Ovary (tissue), 3 donors: ENCODE measurements around the gene MROH2A.

Source experiments
- EP300 ChIP-seq: sonication (generic); formaldehyde crosslinking; IDR thresholded peaks from one replicate; pipeline ENCODE4 v1.6.1; 2017; ENCODE audit warnings: antibody characterized with exemption
- POLR2A ChIP-seq: fragments of 450-650 bp; IDR thresholded peaks from one replicate; pipeline ENCODE4 v1.6.1; 2017; ENCODE audit warnings: antibody characterized with exemption, mild to moderate bottlenecking, moderate library complexity
- TF ChIP-seq, protein P1 (sequence below), 3 donors: fragments of 450-650 bp in 2 of 3; fragments of 200-600 bp in 1 of 3; IDR thresholded peaks; one replicate each; pipeline versions ENCODE4 v1.5.1 to v1.8.0; 2016 to 2022; ENCODE audit warnings: antibody characterized with exemption in 3 of 3, mild to moderate bottlenecking in 1 of 3
- donor health status: DM: no; HTN: no; CAD: no.

- TF ChIP-seq, protein P1, sequence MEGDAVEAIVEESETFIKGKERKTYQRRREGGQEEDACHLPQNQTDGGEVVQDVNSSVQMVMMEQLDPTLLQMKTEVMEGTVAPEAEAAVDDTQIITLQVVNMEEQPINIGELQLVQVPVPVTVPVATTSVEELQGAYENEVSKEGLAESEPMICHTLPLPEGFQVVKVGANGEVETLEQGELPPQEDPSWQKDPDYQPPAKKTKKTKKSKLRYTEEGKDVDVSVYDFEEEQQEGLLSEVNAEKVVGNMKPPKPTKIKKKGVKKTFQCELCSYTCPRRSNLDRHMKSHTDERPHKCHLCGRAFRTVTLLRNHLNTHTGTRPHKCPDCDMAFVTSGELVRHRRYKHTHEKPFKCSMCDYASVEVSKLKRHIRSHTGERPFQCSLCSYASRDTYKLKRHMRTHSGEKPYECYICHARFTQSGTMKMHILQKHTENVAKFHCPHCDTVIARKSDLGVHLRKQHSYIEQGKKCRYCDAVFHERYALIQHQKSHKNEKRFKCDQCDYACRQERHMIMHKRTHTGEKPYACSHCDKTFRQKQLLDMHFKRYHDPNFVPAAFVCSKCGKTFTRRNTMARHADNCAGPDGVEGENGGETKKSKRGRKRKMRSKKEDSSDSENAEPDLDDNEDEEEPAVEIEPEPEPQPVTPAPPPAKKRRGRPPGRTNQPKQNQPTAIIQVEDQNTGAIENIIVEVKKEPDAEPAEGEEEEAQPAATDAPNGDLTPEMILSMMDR (IDR thresholded peaks at IDR 0.05) = no peak
- TF ChIP-seq EP300 = no peak
- TF ChIP-seq POLR2A = no peak
Observed at GRCh38 chr2:233847248-233847898, 69.2 kb downstream of the MROH2A start.
